OCI-LY3 (cell line): ENCODE measurements around the gene C10orf90.

Experiments used
- EZH2phosphoT487 ChIP-seq: fragments of 200-600 bp; shearing (Covaris generic); IDR thresholded peaks from 2 replicates; pipeline ENCODE4 v1.6.1; 2018; ENCODE audit warnings: antibody characterized with exemption, mixed run types, low read depth
- TF ChIP-seq, protein P1 (sequence below): fragments of 200-600, 300-600 bp; sonication (generic); IDR thresholded peaks from 2 replicates; pipeline ENCODE4 v1.5.1; 2014; ENCODE audit warnings: antibody characterized with exemption, low read length, low read depth

DNA sequence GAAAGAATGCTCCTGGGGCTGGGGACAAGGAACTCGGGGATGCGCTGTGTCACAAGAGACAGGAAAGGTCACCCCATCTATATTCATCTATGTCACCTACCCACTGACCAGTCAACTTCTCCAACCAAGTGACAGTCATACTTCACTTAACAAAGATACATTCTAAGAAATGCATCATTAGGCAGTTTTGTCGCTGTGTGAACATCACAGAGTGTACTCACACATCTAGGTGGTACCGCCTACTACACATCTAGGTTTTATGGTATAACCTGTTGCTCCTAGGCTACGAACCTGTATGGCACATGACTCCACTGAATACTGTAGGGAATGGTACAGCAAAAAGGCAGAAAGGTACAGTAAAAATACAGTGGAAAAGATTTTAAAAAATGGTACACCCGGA lies 278.4 kb downstream of the C10orf90 start:
- TF ChIP-seq, protein P1, sequence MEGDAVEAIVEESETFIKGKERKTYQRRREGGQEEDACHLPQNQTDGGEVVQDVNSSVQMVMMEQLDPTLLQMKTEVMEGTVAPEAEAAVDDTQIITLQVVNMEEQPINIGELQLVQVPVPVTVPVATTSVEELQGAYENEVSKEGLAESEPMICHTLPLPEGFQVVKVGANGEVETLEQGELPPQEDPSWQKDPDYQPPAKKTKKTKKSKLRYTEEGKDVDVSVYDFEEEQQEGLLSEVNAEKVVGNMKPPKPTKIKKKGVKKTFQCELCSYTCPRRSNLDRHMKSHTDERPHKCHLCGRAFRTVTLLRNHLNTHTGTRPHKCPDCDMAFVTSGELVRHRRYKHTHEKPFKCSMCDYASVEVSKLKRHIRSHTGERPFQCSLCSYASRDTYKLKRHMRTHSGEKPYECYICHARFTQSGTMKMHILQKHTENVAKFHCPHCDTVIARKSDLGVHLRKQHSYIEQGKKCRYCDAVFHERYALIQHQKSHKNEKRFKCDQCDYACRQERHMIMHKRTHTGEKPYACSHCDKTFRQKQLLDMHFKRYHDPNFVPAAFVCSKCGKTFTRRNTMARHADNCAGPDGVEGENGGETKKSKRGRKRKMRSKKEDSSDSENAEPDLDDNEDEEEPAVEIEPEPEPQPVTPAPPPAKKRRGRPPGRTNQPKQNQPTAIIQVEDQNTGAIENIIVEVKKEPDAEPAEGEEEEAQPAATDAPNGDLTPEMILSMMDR, result no peak
- TF ChIP-seq EZH2phosphoT487, result no peak
